Sciatic nerve (tissue), 2 donors: ENCODE measurements around the gene MUCL3. TPM values are rescaled to one million over a fixed set of nuclear protein-coding genes. Genes with fewer than 3 reads are reported as not detected.
A peak's percentile ranks its signal among the peaks of the same experiment; 100 is the strongest.
"Not testable (repeated sequence)": the region's sequence is repeated elsewhere in the genome, so short reads cannot be mapped to it uniquely, and the experiment has no call there.

ENCODE experiments used
- ATAC-seq: fragments of 200-7000 bp; cut with Tn5 transposase; one replicate; pipeline ENCODE4 v1.9.1; 2020; ENCODE audit warnings: mild to moderate bottlenecking, moderate library complexity
- DNase-seq: peaks from one replicate; pipeline ENCODE4 v3.0.0-alpha.2; 2020; ENCODE audit warnings: low spot score
- intact Hi-C: fragments of 100-400 bp; cut with DNase I; formaldehyde crosslinking; loops from one replicate; pipeline ENCODE4 v1.14.2; 2022
- total RNA-seq: library from RNA; stranded (reverse); fragmentation: NEBNext Ultra II Directional; extraction: Animal tissue kit (Norgen Biotek cat#: 25700); gene quantifications from one replicate; pipeline ENCODE4 v1.2.1, GENCODE V29; 2021
- donor health status: DM: no; HTN: no; CAD: no.
- donor health status: DM: no; HTN: no; CAD: no.

The MUCL3 gene
- total RNA-seq, 1 donor from 2014 or later = 0.18 TPM

DNA sequence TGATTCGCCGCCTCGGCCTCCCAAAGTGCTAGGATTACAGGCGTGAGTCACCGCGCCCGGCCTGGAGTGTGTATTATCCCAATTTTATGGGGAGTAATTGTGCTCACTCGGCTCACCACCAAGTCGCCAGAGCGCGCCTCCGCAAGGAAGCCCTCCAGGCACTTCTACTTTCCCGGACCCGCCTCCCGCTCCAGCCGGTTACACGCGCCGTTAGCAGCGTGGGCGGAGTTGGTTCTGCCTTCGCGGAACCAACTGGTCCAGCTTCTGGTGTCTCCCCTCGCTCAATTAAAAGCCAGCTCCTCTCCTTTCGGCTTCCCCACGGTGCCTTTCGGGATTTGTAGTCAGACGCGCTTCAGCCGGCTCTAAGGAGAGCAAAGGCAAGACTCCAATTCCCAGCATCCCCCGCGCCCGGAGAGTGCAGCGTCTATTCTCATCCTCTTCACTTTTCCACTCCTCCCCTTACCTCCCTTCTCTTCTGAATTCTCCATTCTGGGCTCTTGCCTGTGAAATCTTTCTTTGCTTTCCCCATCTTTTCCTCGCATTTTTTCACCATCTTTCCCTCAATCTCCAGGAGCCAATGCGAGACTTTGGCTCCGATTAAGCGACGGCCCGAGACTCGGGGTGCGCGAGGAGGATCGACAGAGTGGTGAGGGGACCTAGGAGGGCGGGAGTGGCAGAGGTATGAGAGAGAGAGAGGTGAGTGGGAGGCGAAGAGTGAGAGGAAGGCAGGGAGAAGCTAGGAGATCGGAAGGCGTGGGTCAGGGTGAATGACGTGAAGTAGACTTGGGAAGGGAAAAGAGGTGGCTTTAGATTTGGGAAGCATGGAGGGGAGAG, 32.8 kb upstream of the MUCL3 start, which contains the start of gene GTF2H4:
Gene GTF2H4, plus strand, starts transcription at position 450 of the 834 bp plus-strand sequence.
- ATAC-seq = peak; percentile 99
- intact Hi-C loops = no loop called here
- peak; percentile 97 for DNase-seq

DNA sequence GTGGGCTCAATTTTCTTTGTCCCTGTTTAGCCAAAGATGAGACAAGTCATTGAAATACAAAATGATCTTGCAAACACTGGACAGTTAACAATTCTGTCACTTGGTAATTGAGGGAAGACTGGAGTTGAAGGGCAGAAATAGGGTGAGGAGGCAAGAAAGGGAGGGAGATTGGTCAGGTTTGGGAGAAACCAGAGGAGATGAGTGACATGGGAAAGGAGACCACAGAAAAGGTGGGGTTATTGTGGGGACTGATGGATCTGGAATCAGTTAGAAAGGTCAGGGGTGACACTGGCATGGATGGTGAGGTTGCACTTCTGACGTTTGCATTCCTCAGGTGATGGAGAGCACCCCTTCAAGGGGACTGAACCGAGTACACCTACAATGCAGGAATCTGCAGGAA, 32.1 kb upstream of the MUCL3 start:
- intact Hi-C loops = no loop called here

DNA sequence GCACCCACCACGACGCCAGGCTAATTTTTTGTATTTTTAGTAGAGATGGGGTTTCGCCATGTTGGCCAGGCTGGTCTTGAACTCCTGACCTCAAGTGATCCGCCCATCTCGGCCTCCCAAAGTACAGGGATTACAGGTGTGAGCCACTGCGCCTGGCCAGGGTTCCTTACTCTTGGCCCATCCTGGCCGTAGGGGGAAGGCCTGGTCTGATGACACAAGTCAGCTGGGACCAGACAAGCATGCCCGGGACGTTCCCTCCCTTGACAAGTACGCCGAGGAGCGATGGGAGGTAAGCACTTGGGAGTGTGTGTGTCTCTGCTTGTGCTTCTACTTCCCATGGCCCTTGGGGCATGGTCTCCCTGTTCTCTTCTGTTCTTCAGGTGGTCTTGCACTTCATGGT, 30.3 kb upstream of the MUCL3 start:
- ATAC-seq, DNase-seq, intact Hi-C loops: not testable (repeated sequence)

More for the DNA sequence above, 32.1 kb upstream of the MUCL3 start:
- no peak for ATAC-seq
- DNase-seq = no peak

DNA sequence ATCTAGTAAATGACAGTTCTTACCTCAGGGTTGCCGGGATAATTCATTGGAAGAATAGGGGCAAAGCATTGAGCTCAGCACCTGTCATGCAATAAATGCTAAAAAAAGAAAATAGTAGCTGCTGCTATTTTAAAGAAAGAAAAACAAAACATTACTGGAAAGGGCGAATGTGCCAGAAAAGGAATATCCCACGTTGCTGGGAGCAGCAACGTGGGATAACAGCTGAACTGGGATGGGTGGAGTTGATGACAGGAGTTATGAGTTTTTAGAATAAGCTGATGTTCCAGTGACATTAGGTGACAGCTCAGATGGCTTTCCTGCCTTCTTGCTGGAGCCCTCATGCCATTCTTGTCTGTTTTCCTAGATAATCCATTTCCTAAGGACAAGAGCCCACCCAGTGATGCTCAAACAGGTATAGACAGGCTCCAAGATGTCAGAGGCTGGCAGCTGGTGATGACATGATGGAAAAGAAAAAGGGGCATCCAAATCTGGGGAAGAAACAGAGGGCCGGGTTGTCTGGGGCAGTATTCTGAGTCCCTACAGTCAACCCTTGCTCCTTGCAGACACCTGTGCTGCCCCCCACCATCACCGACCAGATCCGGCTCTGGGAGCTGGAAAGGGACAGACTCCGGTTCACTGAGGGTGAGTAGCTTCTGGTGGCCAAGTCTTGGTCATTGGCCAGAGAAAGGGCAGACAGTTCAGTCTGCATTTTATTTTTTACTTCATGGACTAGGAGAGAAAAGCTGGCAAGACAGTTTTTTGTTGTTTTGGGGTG, 27.8 kb upstream of the MUCL3 start:
- intact Hi-C loops = no loop called here
- no peak for ATAC-seq
- no peak for DNase-seq

GRCh38 chr6:30913721-30914075, 27.1 kb upstream of the MUCL3 start:
- DNase-seq (no peak), ATAC-seq (peak; percentile 73)
- intact Hi-C loops = no loop called here

DNA sequence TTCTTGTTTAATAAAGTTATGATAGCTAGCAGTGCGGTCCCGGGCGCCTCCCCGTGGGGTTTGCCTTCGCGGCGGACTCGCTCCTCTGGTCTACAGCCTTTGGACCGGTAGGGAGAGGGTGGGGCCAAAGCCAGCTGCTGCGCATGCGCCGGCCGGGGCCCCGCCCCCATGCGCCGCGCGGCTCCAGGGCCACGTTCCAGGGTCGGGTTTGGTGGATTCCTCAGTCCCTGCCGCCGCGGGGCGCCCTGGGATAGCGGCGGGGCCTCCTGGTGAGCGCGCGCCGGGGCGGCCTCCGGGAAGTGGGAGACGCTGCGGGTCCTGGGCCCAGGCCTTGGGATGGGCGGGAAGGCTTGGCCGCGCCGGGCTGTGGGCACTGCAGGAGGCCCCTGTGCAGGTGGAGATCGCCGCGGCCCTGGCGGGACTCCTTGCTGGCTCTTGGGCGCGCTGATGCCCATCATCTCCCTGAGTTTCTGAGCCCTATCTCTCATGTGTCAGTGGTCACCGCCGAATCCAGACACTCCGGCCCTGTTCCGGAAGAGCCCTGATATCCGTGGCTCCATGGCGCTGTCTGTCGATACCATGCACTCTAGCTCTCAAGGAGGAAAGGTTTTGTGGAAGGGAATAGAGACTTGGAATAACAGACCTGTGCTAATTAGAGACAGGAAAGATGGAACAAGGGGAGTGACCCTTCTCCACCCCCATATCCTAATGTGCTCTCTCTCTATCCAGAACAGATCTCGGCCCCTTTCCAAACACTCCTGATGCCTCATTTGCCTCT, 26.5 kb upstream of the MUCL3 start, which contains the start of gene VARS2:
Gene VARS2, plus strand, starts transcription at position 163 of the 778 bp plus-strand sequence. Its CDS starts 599 bp downstream, at position 762.
- ATAC-seq (peak; percentile 96), DNase-seq (peak; percentile 94)
- intact Hi-C loops = no loop called here

GRCh38 chr6:30914854-30915590, 25.8 kb upstream of the MUCL3 start:
- intact Hi-C loops = loop anchor here (5.0 kb wide), 1 partner anchor 162 kb away; no protein-coding TSS in a partner anchor
- DNase-seq = no peak
- ATAC-seq = peak; percentile 2

DNA sequence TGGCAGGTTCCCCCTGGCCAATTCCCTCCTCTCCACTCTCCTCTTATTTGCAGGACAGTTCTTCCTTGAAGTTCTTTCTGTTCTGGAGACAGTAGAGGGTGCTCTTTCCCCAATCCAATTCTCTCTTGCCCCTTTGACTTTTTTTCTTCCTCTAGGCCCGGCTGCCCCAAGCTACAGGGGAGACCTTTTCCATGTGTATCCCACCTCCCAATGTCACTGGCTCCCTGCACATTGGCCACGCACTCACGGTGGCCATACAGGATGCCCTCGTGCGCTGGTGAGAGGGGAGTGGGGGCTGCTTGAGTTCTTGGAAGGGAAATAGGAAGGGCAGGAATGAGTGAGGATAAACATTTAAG, 25.2 kb upstream of the MUCL3 start:
- DNase-seq = no peak

DNA sequence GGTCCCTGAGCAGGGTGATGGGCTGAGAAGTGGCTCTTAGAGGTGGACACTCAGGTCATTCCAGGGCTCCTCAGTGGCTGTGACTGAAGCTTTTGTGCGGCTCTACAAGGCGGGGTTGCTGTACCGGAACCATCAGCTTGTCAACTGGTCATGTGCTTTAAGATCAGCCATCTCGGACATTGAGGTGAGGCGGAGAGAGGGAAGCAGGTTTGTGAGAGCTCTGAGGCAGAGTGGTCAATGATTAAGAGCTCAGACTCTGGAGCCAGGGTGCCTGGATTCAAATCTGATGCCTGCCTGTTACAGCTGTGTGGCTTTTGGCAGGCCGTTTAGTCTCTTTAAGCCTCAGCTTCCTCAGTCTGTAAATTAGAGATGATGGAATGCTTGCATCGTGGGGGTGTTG, 23.7 kb upstream of the MUCL3 start:
- no peak for DNase-seq
- intact Hi-C loops = loop anchor here (5.0 kb wide), 1 partner anchor 160 kb away; no protein-coding TSS in a partner anchor

More for the DNA sequence above, 25.2 kb upstream of the MUCL3 start:
- ATAC-seq = peak; percentile 47
- intact Hi-C loops = loop anchor here (5.0 kb wide), 1 partner anchor 162 kb away; no protein-coding TSS in a partner anchor

DNA sequence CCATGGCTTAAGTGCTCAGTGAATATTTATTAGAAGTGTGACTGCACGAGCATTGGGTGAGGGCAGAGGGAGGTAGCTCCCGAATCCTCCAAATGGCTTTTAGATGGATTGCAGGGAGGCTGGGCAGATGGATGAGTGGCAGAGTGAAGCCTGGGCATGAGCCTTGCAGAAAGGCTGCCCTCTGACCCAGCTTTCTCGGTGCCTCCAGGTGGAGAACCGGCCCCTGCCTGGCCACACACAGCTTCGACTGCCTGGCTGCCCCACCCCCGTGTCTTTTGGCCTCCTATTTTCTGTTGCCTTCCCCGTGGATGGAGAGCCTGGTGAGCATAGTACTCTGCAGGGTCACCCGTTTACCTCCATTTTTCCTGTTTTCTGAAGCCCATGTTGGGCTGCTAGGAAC, 23.3 kb upstream of the MUCL3 start:
- DNase-seq = no peak
- no peak for ATAC-seq
- intact Hi-C loops = loop anchor here (5.0 kb wide), 1 partner anchor 160 kb away; no protein-coding TSS in a partner anchor

More for the DNA sequence above, 23.7 kb upstream of the MUCL3 start:
- no peak for ATAC-seq

DNA sequence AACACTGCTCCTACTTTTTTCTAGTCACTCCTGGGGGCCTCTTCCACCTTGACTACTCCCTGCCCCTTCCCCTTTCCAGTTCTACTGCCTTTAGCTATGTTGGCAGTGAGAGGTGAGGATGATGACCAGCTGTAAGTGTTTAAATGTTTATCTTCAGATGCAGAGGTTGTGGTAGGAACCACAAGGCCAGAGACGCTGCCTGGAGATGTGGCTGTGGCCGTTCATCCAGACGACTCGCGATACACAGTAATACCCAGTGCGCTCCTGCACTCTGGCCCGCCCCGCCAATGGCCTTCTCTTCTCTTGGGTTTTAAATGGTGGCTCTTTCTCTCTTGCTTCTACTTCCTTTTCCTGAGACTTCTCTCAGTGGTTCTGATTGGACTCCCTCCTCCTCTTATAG, 22.1 kb upstream of the MUCL3 start:
- no peak for DNase-seq
- ATAC-seq = no peak
- intact Hi-C loops = loop anchor here (5.0 kb wide), 1 partner anchor 159 kb away; no protein-coding TSS in a partner anchor

- DNase-seq = no peak
- ATAC-seq = no peak
- intact Hi-C loops = no loop called here
These were observed 18.3 kb upstream of the MUCL3 start for GRCh38 chr6:30922447-30922852.

DNA sequence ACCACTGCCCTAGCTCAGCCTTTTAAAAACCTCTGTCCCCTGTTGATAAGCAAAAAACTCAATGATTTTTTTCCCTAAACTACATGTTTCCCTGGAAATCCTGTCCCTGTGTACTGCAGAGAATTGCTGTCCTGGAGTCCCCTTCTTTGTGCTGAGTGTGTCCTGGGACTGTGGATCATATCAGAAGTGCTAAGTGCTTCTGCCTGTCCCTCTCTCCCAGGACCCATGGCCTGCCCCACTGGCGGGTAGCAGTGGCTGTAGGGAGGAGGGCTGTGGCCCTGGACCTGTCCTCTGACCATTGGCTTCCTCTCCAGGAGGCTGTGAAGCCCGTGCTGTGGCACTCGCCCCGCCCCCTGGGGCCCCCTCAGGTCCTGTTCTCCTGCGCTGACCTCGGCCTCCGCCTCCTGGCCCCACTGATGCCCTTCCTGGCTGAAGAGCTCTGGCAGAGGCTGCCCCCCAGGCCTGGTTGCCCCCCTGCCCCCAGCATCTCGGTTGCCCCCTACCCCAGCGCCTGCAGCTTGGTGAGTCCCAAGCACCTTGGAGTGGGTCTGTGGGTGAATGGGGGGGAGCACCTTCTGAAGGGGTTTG, 16.6 kb upstream of the MUCL3 start:
- intact Hi-C loops, ATAC-seq, DNase-seq: not testable (repeated sequence)

DNA sequence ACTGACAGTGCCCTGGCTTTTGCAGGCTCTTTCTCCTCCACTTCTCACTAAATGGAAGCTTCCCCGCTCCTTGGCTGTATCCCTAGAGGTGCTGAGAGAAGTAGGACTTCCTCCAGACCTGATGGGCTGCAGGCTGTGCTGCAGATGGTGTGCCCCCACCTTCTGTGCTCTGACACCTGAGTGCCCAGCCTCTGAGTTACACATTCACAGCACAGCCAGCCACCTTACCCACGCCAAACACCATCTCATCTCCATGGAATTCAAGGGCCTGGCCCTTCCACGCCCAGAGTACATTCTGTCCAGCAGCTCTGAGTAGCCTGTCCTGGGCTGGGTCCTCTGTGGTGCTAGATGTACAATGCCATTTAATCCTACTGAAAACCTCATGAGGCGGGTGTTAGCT, 14.1 kb upstream of the MUCL3 start:
- ATAC-seq = peak; percentile 90
- intact Hi-C loops = no loop called here
- no peak for DNase-seq

- ATAC-seq, DNase-seq, intact Hi-C loops: not testable (repeated sequence)
These were observed 13.7 kb upstream of the MUCL3 start for GRCh38 chr6:30927080-30927479.

GRCh38 chr6:30928677-30929076, 12.1 kb upstream of the MUCL3 start:
- no peak for DNase-seq
- intact Hi-C loops = no loop called here
- ATAC-seq = no peak

DNA sequence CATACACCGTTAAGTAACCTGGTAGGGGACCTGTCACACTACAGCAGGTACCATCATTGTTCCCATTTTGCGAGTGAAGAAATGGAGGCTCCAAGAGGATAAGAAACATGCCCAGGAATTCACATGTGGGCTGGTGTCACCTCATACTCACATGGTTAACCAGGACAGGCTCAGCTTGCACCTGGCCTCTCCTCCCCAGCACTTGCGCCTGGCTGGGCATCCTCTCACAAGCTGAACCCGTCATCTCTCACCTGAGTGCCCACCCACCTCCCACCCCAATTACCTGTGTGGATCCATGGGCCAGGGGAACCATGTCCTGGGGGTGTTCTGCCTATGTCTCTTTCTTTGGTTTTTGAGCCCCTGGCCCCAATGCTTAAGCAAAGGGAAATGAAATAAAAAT, 10.3 kb upstream of the MUCL3 start:
- intact Hi-C loops = loop anchor here (10.0 kb wide), 1 partner anchor 134 kb away; no protein-coding TSS in a partner anchor
- no peak for DNase-seq
- ATAC-seq = no peak

GRCh38 chr6:30931272-30931671, 9.5 kb upstream of the MUCL3 start:
- no peak for DNase-seq
- no peak for ATAC-seq
- intact Hi-C loops = loop anchor here (10.0 kb wide), 1 partner anchor 134 kb away; no protein-coding TSS in a partner anchor
